DMS 273 (cell line): Measurements from ENCODE around the gene CRACR2B.
A peak's percentile ranks its signal among the peaks of the same experiment; 100 is the strongest.

Experiments used
- DNase-seq: peaks from one replicate; lab custom pipeline; 2025; ENCODE audit not compliant: unreplicated experiment; lab: John Stamatoyannopoulos, UW

The CRACR2B gene

DNA sequence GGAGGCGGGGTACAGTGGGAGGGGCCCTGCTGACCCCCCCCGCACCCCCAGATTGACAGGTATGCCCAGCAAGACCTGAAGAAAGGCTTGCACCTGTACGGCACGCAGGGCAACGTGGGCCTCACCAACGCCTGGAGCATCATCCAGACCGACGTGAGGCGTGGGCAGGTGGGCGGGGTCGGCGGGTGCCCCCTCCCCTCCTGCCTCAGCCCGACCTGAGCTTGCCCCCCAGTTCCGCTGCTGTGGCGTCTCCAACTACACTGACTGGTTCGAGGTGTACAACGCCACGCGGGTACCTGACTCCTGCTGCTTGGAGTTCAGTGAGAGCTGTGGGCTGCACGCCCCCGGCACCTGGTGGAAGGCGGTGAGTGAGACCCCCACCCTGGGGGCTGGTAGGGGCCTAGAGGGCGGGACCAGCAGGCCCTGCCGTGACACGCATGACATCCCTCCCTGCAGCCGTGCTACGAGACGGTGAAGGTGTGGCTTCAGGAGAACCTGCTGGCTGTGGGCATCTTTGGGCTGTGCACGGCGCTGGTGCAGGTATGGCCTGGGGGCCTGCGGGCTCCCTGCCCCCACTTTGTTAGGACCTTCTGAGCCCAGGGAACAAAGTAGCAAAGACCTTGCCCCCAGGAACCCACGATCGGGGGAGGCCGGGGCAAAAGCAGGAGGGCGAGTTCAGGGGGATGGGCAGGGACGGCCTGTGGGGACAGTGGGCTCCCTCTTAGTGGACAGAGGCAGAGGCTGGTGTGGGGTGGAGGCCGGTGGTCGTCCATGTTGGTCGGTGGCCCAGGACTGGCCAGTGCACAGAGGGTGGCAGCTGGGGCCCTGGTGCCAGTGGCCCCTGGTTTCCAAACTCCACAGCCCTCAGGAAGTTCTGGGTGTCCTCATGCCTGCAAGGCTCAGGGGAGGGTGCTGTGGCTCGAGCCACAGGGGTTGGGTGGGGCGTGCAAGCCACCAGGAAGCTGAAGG, 38.0 kb downstream of the CRACR2B start:
- DNase-seq, result no peak

DNA sequence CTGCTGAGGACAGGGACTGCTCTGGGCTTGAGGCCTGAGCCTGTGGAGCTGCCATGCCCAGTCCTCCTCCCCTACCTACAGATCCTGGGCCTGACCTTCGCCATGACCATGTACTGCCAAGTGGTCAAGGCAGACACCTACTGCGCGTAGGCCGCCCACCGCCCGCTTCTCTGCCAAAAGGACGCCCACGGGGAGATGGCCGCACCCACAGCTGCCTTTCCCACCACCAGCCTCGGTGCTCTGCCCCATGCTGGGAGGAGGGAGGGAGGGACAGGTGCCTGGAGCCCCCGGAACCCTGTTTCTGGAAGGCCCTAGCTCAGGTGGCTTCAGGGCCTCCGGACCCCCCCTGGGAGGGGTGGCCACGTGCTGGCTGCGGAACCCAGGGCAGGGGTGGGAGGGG, 38.8 kb downstream of the CRACR2B start:
- DNase-seq, result no peak

DNA sequence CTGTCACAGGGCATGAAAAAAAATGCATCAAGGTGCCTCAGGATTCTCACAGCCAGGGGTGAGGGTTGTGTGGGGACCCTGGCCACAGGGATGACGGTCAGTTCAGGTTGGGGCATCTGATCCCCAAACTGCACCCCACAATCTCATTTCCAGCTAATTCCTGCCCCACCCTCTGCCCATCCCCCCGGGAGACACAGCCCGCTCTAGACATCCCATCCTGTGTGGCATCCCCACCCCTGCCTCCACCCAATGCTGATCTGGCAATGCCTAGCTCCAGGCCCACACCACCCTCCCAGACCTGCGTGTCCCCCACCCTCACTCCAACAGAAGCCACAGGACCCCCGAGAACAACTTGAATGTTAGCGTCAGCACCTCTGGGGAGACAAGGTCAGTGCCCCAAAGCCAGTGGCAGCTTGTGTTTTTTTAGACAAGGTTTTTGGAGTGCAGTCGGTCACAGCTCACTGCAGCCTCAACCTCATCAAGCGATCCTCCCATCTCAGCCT, 40.2 kb downstream of the CRACR2B start:
- no peak for DNase-seq

DNA sequence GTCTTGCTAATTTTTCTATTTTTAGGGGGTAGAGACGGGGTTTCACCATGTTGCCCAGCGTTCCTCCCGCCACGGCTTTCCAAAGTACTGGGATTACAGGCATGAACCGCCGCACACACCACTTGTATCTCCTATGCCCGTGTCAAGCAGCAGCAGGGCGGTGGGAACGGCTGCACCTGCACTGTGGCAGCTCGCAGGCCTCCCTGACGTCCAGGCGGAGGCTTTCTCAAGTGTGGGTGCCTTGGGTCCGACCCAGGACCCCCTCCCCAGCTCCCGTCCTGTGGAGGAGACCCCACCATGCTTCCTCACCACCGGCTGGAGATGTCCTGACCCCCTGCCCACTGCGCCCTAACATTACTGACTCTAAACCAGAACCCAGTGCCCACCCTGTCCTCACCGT, 40.7 kb downstream of the CRACR2B start:
- DNase-seq, result no peak

DNA sequence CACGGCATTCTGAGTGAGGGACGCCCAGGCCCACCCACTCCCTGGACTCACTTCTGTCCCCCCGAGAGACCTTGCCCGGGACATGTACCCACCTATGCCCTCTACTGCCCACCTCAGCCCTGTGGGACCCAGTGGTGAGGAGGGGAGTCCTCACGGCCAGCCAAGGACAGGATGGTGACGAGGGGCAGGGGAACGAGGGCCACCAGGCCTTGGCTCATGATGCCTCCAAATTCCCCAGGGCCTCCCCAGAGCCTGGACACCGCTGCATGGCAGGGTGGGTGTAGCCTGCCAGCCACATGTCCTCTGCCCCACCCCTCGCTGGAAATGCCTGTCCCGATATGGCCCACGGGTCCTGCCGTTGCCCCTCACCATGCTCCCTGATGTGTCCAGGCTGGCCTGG, 41.1 kb downstream of the CRACR2B start:
- DNase-seq, result no peak

DNA sequence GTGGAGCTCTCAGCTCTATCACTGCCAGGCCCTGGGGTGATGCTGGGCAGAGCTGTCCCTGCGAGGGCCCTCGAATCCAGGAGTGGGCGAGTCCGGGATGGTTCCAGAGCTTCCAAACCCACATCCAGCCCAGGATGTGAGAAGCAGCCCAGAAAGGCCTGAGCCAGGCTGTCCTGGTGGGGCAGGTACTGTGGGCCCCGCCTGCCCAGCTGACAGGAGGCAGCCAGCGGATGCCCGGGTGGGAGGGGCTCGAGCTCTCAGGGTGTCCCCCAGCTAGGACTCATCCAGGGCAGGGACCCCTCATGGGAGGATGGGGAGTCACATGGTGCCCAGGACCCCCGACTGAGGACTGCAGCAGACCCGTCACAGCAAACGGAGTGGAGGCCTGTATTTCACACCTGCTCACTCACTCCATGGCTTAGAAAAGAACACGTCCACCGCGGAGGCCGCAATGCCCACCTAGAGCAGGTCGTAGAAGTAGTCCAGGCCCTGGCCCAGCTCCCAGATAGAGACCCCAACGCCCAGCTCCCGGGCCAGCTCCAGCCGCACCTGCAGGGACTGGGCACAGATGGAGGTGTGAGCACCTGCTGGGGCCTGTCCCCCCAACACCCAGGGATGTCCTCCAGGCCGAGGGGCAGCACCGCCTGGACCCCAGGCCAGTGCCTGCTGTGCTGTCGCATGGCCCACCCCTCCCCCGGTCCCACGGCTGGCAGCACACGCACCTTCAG, 41.8 kb downstream of the CRACR2B start:
- DNase-seq, result no peak

DNA sequence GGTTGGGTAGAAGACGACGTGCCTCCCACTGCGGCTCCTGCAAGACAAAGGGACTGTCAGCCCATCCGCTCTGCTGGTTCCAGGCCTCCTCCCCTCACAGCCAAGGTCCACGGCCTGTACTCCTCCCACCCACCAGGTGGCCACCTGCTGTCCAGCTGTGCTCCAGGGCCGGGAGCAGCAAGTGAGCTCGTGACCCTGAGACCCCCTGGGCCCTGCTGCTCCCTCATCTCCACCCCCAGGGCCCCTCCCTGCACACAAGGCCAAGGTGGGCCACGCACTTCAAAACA, 42.4 kb downstream of the CRACR2B start:
- DNase-seq, result no peak

DNA sequence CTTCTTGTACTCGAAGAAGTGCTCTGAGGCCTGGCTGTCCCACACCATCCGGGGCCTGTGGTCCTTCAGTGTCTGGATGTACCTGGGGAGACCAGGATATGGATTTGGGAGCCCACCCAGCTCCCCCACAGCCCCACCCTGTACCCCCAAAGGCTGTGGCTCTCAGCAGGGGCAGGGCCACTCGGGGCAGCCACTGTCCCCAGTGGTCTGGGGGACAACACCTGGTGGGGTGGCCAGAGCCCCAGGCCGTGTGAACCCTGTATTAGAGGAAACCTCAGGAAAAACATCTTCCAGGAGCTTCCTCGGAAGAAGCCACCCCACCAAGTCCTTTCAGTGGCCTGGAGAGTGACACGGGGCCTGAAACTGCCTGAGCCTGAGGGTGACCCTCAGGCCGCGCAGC, 42.7 kb downstream of the CRACR2B start:
- DNase-seq, result no peak

DNA sequence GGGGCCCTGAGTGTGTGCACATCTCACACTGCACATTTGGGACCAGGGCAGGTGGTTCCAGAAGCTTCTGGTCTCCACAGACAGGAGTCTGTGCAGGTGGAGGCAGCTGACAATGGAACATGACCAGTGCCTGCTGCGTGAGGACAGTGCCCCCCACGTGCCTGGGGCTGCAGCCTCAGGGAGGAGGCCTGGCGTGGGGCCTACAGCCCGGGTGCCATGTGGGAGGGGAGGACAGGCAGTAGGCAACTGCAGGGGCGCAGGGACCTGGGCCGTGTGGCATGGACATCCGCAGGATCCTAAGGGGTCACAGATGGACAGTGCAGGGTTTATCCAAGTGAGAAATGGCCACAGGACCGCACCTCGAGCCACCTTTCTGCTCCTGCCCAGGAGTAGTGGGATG, 43.8 kb downstream of the CRACR2B start:
- DNase-seq, result no peak

DNA sequence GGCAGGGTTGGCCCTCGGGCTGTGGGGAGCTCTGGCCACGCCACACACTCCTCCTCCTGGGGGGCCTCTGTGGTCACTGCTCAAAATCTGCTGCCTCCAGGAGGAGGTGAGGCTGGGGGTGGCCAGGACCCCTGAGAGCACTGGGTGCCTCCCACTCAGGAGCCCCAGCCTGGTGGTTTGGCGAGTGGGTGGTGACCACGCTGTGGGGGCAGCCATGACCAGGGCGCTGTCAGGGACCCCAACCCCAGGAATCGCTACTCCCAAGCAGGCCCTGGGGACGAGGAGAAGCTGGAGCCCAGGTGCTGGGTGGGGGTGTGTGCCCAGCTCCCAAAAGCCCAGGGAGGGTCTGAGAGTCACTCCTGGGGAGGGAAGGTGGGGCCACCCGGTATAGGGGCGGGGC, 45.1 kb downstream of the CRACR2B start:
- no peak for DNase-seq

DNA sequence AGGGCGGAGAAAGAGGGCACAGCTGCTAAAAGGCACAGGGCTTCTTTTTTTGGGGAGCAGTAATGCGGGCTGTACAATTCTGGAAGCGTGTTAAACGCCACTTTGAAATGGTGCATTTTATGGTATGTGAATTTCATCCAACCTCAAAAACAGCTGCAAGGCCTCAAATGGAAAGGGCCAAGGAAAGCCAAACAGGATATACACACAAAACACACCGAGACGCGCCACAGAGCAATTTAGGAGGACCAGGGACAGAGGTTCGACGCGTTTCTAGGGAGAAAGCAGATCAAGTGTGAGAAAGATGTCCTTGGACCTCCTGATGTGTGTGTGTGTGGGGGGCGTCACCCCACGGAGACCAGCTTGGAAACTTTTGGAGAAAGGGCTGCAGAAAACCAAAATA, 46.0 kb downstream of the CRACR2B start:
- no peak for DNase-seq

DNA sequence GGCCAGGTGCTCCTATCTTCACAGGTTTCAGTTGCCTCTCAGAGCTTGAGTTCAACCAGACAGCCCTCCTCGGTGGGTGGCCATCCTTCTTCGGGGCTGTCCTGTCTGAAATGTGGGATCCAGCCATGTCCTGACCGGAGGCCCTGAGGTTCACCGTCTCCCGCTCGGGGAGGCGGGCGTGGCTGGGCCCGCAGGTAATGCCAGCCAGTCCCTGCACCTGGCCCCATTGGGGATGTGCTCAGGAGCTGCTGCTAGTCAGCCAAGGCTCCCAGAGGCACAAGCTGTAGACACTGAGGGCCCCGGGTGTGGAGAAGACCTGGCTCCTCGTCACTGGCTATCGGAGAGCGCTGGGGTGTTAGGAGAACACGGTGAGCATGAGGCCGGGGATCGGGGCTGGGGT, 47.5 kb downstream of the CRACR2B start:
- DNase-seq, result no peak

DNA sequence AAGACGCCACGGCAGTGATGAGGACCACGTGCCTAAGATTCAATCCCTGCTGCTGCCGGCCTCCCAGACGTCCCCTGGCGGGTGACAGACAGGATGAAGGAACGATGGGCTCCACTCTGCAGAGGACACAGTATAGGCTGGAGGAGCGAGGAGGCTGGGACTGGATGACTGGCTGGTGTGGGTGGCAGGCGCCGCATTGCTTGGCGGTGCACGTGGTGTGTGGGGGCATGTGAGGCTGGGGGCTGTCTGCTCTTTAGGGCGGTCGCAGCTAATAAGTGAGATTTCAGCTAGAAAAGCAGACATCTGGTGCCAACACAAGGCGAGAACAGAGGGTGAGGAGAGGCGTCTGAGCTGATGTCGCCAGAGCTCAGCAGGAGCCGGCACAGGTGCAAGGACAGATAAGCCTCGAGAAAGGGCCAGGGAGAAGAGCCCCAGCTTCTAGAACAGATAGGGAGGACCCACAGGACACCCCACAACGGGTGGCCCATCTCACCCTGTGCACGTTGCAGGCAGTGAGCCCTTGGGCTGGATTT, 48.1 kb downstream of the CRACR2B start:
- no peak for DNase-seq

DNA sequence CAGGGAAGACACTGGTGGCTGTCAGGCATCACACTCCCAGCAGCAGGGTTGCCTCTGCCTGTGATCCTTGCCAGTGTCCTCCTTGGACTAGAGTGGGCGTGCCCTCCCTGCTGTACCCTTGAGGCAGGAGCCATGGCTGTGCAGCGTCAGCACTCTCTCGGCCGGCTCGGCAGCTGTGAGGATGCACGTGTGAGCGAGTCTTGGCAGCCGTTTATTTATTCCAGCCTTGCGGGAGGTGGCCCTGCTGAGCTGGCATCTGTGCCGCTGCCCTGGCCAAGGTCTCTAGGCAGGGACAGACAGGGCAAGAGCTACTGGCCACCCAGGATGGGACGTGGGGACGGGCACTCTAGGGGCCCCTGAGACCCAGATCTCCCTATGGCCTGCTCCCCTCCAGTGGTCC, 48.8 kb downstream of the CRACR2B start:
- peak; percentile 91 for DNase-seq

DNA sequence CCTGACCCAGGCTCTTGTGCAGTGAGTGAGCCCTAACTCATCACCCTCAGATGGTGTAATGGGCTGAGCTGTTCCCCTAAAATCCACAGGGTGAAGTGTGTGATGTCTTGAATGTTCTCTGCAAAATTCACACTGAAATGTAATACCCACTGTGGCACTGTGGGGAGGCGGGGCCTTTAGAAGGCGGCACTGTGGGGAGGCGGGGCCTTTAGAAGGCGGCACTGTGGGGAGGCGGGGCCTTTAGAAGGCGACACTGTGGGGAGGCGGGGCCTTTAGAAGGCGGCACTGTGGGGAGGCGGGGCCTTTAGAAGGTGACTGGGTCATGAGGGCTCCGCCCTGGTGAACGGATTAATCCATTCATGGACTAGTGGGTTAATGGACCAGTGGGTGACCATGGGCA, 49.8 kb downstream of the CRACR2B start:
- DNase-seq, result no peak

DNA sequence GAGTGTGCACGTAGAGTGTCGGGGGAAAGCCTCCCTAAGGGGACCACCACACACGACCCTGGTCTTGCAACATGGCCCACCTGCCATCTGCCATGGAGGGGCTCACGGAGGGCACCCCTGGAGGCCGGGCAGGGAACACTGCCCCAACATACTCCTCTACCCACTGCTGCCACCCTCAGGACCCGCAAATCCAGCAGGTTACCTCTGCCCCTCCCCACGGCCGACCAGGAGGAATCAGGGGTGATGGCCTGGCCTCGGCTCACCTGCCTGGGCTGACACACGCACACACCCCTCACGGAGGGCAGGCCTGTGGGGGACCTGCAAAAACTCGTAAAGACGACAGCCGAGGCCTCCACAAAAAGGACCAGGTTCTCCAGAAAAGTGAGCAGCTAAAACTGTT, 52.7 kb downstream of the CRACR2B start:
- DNase-seq, result no peak
